CD4-positive, alpha-beta T cell treated with Interleukin-15 for 4 hours (primary cell): ENCODE data around the gene CCNDBP1.
"Not testable (repeated sequence)": the region's sequence is repeated elsewhere in the genome, so short reads cannot be mapped to it uniquely, and the experiment has no call there.

Experiments
- DNase-seq: peaks from one replicate; pipeline ENCODE4 v3.0.0-alpha.2; 2020; ENCODE audit warnings: low spot score

CCNDBP1 gene

GRCh38 chr15:43193710-43194109 lies 8.5 kb downstream of the CCNDBP1 start:
- no peak for DNase-seq

DNA sequence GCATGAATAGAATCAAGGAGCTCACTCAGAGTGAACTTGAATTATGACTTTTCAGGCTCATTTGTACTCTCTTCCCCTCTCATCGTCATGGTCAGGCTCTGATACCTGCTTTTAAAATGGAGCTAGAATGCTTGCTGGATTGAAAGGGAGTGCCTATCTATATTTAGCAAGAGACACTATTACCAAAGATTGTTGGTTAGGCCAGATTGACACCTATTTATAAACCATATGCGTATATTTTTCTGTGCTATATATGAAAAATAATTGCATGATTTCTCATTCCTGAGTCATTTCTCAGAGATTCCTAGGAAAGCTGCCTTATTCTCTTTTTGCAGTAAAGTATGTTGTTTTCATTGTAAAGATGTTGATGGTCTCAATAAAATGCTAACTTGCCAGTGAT lies 9.6 kb downstream of the CCNDBP1 start:
- DNase-seq = no peak

- DNase-seq = no peak
Measured at GRCh38 chr15:43196760-43197548, 11.8 kb downstream of the CCNDBP1 start.

DNA sequence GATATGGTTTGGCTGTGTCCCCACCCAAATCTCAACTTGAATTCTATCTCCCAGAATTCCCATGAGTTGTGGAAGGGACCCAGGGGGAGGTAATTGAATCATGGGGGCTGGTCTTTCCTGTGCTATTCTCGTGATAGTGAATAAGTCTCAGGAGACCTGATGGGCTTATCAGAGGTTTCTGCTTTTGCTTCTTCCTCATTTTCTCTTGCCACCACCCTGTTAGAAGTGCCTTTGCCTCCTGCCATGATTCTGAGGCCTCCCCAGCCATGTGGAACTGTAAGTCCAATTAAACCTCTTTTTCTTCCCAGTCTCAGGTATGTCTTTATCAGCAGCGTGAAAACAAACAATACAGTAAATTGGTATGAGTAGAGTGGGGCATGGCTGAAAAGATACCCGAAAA lies 12.6 kb downstream of the CCNDBP1 start:
- not testable (repeated sequence) for DNase-seq

DNA sequence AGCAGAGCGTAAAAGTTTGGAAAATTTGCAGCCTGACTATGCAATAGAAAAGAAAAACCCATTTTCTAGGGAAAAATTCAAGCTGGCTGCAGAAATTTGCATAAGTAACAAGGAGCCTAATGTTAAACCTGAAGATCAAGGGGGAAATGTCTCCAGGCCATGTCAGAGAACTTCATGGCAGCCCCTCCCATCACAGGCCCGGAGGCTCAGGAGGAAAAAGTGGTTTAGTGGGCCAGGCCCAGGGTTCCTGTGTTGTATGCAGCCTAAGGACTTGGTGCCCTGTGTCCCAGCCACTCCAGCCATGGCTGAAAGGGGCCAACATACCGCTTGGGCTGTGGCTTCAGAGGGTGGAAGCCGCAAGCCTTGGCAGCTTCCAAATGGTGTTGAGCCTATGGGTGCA lies 13.4 kb downstream of the CCNDBP1 start:
- DNase-seq = not testable (repeated sequence)

DNA sequence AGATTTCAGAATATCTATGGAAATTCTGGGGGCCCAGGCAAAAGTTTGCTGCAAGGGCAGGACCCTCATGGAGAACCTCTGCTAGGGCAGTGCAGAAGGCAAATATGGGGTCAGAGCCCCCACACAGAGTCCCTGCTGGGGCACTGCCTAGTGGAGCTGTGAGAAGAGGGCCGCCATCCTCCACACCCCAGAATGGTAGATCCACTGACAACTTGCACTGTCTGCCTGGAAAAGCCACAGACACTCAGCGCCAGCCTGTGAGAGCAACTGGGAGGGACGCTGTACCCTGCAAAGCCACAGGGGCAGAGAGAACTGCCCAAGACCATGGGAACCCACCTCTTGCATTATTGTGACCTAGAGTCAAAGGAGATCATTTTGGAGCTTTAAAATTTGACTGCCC lies 13.8 kb downstream of the CCNDBP1 start:
- DNase-seq = no peak

DNA sequence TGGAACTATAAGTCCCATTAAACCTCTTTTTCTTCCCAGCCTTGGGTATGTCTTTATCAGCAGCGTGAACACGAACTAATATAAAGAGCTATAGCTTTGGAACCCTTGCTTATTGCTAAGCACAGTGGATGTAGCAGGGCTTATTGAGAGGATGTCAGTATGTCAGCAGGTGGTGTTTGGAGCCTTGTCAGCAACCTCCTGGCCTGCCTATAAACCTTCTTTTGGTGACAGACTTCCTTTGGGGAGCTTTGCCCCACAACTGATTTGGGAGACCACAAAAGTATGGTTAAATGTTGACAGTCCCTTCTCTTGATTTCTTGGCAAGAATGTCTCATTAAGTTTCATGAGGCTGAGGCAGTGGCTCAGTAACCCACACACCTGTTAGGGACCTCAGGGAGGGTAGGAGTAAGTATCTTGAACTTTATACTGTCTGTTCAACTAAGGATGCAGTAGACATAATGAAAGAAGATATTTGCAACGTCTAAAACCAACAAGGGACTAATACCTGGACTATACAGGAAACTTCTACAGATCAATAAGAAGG lies 14.8 kb downstream of the CCNDBP1 start:
- no peak for DNase-seq

GRCh38 chr15:43204016-43204901 lies 19.1 kb downstream of the CCNDBP1 start:
- peak; percentile 29 for DNase-seq

DNA sequence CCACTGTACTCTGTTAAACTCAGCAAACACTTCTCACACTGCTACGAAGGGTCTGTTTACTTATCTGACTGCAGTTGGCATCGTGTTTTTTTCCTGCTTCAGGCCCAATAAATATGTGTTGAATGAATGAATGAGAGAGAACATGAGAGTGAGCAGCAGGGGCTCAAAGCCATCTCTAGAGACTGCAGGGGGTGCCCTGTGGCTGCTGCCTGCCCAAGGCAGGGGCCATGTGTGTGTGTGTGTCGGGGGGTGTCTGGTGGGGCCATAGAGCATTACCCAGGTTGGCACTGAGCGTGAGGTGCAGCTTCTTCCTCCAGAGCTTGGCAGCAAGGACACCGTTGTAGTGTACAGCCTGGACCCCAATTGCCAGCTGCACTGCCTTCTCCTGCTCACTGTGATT lies 20.9 kb downstream of the CCNDBP1 start:
- no peak for DNase-seq

DNA sequence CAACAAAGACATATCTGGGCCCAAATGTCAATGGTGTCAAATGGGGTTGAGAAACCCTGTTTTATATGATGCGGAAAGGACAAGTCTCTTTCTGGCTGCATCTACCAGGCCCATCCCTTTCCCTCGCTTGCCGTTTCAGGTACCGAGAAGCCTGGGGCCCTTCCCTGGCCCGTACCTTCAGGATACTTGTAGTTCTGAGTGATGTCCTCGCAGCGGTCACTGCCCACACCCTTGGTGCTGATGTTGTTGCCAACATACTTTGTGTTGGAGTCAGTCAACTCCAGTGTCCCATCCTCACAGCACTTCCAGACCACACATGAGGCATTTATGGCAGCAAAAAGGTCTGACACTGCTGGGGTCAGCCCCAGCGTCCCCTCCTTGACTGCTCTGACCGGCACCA lies 21.8 kb downstream of the CCNDBP1 start:
- DNase-seq = no peak

DNA sequence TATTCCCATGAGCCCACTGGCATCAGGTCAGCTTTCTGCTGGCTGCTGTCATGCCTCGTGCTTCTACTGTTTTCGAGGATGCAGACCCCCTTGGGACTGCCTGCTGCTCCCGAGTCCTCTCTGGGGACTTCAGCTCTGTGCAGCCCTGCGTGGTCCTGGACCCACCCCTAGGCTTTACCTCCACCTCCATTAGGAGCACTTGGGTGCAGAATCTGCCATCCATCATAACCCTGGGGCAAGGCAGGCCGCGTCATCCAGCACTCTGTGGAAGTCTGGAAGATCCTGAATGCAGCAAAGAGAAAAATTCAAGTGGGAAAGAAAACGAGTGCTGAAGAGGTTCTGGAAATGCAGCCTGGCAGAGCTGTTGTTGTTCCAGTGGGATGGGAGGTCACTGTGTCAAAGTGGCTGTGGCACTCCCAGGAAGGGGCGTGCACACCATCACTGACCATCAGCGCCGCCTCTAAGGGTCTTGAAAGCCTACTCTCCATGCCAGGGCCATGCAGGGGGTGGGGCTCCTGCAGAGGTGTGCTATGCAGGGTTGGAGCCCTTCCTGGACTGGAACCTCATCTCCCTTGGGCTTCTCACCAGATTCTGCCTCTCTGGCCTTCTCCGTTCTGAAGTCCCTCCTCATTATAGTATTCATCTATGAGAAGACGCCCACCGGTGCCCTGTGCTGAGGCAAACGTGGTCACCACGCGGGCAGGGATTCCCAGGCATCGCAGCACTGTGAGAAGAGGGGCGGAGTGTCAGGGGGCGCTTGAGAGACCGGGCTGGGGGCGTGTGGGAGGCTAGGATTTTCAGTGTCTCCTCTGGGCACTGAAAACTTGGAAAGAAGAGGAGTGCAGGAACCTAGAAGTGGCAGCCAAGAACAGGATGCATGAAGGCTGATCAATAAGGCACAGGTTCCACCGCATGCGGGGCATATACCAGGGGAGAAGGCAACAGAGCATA lies 23.1 kb downstream of the CCNDBP1 start:
- no peak for DNase-seq

- no peak for DNase-seq
Measured at GRCh38 chr15:43209059-43209824, 24.0 kb downstream of the CCNDBP1 start.

- DNase-seq = no peak
Measured at GRCh38 chr15:43210172-43210745, 25.1 kb downstream of the CCNDBP1 start.

DNA sequence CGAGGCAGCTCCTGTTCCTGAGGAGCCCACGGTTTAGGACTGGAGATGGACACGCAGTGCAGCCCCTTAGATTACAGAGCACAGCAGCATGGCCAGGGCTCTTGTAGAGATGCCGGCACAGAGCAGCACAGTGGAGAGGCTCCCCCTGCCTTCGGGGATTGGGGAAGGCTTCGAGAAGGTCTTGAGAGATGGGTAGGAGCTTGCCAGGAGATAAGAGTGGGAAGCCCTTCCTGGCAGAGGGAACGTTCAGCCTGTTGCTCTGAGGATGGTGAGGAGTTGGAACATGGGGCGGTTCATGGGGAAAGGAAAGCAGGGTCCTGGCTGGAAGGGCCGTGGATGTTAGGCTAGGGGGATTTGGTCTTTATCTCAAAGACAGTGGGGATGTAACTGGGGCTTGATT lies 25.6 kb downstream of the CCNDBP1 start:
- no peak for DNase-seq

DNA sequence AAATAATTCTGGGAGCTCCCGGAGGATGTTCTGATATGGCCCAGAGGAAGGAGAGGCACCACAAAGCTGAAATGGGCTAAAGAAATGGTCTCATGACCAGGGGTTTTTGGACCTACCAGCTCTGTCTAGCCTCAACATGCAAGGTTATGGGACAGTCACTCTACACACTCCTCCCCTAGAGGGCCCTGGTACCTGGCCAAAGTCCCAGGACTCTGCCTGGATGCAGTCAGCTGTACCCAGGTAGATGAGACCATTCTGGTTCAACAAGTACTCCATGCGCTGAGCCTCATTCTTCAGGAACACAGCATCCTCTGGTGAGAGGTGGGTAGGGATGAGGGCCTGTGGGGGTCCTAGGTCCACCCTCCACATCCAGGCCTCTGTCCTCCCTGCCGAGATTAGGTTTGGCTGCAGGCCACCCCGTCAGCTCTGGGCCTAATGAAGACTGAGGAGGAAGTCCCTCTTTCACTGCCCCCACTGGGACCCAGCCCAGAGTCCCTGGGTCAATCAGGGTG lies 26.1 kb downstream of the CCNDBP1 start:
- no peak for DNase-seq

DNA sequence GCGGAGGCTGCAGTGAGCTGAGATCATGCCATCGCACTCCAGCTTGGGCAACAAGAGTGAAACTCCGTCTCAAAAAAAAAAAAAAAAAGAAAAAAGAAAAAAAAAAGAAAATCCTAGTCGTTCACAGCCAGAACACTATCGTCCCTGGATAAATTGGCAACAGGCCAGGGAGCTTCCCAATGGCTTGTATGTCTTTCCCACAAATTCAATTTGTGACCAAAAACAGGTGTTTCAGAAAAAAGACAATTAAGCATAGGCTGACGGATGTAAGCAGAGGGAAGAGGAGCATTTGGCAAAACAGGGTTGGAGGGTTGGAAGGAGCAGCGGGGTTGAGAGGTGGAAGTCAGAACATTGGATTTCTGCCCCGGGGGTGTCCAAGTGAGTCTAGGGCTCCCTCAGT lies 27.1 kb downstream of the CCNDBP1 start:
- DNase-seq = no peak

DNA sequence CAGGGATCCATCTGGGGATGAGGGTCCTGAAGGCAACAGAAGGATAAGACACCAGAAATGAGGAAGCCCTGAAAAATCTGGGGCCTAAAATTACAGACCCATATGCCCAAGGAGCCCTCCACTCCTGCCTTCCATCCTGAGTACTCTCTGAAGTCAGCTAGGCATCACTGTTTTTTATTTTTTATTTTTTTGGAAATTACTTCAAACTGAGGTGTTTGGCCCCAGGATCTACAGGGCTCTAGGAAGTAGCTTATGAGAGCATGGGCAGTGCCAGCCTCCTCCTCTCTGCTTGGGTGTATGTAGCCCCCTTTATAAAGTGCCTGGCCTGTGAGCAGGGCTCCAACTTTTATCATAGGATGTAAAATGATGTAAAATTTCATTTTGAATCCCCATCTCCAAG lies 27.7 kb downstream of the CCNDBP1 start:
- DNase-seq = no peak

DNA sequence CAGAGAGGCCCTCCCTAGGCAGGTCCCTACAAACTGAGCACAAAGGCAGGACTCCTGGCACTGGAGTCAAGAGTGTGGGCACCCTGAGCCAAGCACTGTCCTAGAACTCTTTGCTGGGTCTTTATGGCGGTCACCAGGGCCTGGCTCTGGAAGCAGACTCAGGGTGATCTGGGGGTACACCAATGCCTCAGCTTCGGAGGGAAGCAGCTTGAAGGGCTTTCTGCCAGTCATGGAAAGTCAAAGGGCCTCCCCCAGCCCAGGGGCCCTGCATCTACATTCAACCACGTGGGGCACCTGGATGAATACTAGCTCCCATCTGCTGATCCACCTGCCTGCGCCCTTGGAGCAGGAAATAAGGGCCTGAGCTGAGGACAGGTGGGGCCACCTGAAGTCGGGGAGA lies 28.3 kb downstream of the CCNDBP1 start:
- no peak for DNase-seq

- no peak for DNase-seq
Measured at GRCh38 chr15:43214169-43214568, 29.0 kb downstream of the CCNDBP1 start.

- no peak for DNase-seq
Measured at GRCh38 chr15:43214592-43215295, 29.5 kb downstream of the CCNDBP1 start.
